GM12872 (cell line): ENCODE results near the gene TAF9B.

ENCODE experiments used
- CTCF ChIP-seq: IDR thresholded peaks from 3 replicates; pipeline ENCODE4 v1.5.1; 2011; ENCODE audit warnings: low read depth, mild to moderate bottlenecking, low read length, moderate library complexity; ENCODE audit not compliant: insufficient read depth

TAF9B gene

GRCh38 chrX:78118628-78119027 is 20.8 kb downstream of the TAF9B start:
- no peak for TF ChIP-seq CTCF

- no peak for TF ChIP-seq CTCF
Measured at GRCh38 chrX:78116766-78117165, 22.7 kb downstream of the TAF9B start.

GRCh38 chrX:78116365-78116764 is 23.1 kb downstream of the TAF9B start:
- no peak for TF ChIP-seq CTCF

- no peak for TF ChIP-seq CTCF
Measured at GRCh38 chrX:78111140-78111931, 28.1 kb downstream of the TAF9B start.

- no peak for TF ChIP-seq CTCF
Measured at GRCh38 chrX:78109458-78109857, 30.0 kb downstream of the TAF9B start.

GRCh38 chrX:78106651-78106986 is 32.8 kb downstream of the TAF9B start:
- TF ChIP-seq CTCF, result no peak

- no peak for TF ChIP-seq CTCF
Measured at GRCh38 chrX:78105944-78106650, 33.4 kb downstream of the TAF9B start.
